22Rv1 (cell line): ENCODE results near the gene PDCD10.

Experiments used
- H3K27ac ChIP-seq: fragments of 450-650 bp; 2 replicates; pipeline ENCODE4 v1.5.1; 2017
- CTCF ChIP-seq: fragments of 450-650 bp; IDR thresholded peaks from 2 replicates; pipeline ENCODE4 v1.5.1; 2017; ENCODE audit warnings: mild to moderate bottlenecking
- ZFX ChIP-seq: fragments of 450-650 bp; IDR thresholded peaks from 2 replicates; pipeline ENCODE4 v1.6.1; 2017; ENCODE audit warnings: antibody characterized with exemption, borderline replicate concordance

The PDCD10 gene

DNA sequence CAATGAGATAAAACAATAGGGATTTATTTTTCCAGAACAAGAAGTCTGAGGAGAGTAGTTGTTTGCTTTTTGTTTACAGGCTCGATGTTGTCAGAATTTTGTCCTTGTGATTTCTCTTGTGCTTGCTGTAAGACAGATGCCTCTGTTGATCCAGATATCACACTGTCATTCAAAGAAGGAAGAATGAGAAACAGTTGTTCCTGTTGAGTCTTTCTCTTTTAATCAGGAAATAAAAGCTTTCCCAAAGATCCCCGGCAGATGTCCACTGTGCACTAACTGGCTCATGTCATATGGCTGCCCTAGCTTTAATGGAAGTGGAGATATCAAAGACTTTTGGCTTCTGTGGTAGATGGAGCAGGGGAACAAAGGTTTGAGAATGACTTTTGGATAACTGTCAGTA, 7.6 kb upstream of the PDCD10 start:
- H3K27ac ChIP-seq = no peak overlapping the region
- TF ChIP-seq ZFX (no peak), CTCF (no peak)

DNA sequence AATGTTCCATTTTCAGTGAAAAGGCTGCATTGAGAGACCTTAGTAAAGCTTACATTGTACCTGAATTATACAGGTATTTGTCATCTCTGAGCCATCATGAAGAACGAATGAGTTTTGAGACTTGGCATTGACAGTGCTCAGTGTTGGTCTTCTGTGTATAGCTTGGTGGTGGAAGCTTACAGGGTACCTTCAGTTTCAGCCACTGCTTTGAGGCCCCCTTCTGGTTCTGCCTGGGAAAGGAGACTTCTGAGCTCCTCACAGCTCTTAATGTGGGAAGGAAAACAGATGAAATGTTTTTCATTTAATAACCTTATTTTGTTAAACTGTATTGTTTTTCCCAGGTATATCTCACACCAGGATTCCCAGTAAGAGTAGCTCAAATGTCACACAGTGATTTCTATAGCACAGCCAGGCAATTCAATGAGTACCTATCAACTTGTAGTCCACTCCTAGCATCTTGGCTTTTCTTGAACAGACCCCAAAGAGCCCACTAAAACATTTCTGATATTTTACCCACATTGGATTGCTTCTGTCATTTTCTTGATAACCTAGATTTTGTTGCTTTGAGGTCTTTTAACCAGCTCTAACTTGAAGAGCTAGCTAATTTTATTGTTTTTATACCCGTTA, 6.4 kb upstream of the PDCD10 start:
- no peak for TF ChIP-seq ZFX
- TF ChIP-seq CTCF = peak; percentile 30; the same call in 1 of the 2 replicates

DNA sequence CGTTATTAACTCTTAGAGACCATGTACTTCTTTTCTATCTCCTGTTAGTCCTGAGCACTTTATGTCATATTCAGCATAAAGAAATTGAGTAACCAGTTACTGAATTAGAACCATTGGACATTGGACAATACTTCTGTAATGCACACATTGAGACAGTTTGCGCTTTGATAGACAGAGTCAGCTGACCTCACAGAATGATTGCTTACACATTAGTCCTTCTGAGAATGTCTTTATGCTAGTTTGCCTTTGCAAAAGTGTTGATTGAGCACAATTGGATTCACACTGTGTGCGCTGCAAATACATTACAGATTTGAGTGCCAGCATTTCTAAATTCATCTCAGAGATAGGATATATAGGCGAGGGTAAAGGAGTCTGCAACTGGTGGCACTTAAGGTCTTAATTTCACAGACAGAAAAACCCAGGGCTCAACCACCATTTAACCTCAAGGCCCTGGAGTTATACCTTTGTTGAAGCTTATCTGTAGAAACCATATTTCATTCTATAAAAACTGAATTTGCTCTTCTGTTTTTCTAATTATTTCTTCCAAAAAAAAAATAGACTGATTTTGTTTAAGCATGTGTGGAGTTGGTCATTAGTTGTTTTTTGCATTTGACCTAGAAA, 4.6 kb upstream of the PDCD10 start:
- TF ChIP-seq CTCF = no peak
- TF ChIP-seq ZFX = no peak
- no peak overlapping the region for H3K27ac ChIP-seq

More for the DNA sequence above, 6.4 kb upstream of the PDCD10 start:
- H3K27ac ChIP-seq = no peak overlapping the region

GRCh38 chr3:167738037-167738436, 3.3 kb upstream of the PDCD10 start:
- H3K27ac ChIP-seq = no peak overlapping the region
- no peak for TF ChIP-seq ZFX
- no peak for TF ChIP-seq CTCF

- no peak for TF ChIP-seq CTCF
- no peak for TF ChIP-seq ZFX
- no peak overlapping the region for H3K27ac ChIP-seq
These were observed 2.3 kb upstream of the PDCD10 start for GRCh38 chr3:167736997-167737396.

DNA sequence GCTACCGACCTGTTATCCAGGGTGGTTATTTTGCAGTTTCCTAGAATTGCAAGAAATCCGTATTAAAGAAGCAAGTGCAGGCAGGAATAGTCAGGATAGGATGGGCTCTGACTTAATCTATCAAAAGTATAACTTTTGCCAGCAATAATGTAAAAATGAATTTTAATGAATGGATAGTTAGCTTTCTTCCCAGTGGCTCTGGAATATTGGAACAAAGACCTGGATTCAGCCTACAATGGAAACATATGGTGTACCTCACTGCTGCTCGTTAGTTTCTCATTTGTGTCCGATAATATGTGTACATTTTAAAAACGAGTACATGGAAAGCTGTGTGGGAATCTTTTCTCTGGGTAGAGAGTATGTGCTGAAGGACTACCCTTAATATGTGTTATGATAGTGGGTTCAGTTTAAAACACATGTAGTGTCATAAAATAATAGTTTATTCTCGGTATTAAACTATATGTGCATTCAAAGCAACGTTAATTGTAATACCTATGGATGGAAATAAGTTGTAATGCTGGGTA, 1.6 kb upstream of the PDCD10 start:
- peak overlapping the region; percentile 88 for H3K27ac ChIP-seq
- TF ChIP-seq CTCF = no peak
- TF ChIP-seq ZFX = no peak

DNA sequence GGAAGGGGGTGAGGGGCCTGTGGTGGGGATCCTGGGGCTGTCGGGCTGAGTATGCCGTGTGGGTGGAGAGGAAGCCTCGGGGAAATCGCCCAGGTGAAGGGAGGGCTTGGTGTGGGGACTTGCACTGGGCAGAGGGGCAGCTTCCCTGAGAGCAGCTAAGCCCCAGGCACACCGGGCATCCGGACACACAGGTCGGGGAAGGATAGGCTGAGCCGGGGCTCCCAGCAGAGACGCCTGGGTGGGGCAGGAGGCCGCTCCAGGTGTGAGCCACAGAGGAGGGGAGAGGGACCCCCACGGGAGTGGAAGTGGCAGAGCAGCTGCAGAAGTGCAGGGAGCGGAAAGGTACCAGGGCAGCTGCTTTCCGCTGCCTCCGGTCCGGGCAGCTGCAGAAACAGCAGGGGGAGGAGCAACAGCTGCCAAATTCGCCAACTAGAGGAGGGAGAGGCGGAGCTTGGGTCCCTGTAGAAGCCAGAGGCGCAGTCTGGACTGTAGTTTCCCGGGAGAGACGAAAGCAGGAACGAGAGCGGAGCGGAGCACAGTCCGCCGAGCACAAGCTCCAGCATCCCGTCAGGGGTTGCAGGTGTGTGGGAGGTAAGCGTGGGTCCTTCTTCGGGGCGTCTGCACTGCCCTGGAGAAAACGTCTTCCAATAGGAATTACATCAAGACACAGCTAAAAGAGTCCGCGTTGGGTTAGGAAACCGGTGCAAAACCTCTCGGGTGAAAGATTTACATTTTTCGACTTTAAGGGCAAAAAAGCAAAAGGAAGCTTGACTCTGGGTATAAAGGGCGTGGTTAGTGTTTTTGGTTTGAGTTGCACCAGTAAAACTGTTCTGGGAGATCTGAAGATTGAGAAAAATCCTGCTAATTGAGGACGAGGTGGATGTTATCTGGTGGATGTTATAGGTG, 794 bp upstream of the PDCD10 start, which contains the start of gene SERPINI1:
Gene SERPINI1, plus strand, starts transcription at position 489 of the 906 bp plus-strand sequence. CDS start 53,408 bp downstream, outside the sequence.
- H3K27ac ChIP-seq = peak within 1 kb of the TSS; percentile 88
- no peak for TF ChIP-seq CTCF
- no peak for TF ChIP-seq ZFX
